Limb (tissue), 2 donors: ENCODE measurements around the gene RHBDD3.

Source experiments
- DNase-seq, 2 donors: peaks; one replicate each; pipeline ENCODE4 v3.0.0-alpha.2; 2016; ENCODE audit errors: extremely low spot score in 2 of 2

The RHBDD3 gene

DNA sequence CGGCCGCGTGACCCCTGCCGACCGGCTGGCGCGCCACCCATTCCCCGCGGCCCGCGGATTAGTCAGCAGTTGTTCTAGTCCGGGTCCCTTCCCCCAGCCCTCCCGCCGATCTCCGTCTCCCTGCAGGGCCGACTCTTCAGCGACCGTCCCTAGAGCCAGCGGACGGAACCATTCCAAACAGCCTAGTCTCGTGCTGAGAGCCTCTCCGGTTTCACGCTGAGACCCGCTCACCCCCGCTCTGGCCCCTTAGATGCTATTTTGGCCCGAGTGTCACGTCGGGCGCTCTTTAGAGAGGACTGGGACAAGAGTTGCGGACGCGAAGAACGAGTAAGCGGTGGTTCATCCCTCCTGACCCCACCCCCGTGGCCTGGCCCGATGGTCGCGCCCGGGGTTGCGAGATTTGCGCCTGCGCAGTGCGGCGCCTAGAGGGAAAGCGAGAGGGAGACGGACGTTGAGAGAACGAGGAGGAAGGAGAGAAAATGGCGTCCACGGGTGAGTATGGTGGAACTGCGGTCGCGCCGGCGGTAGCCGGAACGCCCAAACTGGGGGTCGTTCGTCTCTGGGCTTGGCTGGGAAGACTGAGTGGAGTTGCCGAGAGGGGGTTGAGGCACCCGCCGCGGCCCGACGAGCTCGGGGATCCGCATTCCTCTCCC is at the start of gene RHBDD3, which contains the start of gene EWSR1:
Gene RHBDD3 (minus strand): TSS at position 124 of the 653 bp plus-strand sequence. CDS start 2,355 bp downstream, outside the sequence.
Gene EWSR1 (plus strand): TSS at position 411 of the 653 bp plus-strand sequence. CDS start 69 bp downstream, at position 480.
- DNase-seq = peak; percentile 94 to 99

- no peak for DNase-seq
These were observed 48.5 kb upstream of the RHBDD3 start for GRCh38 chr22:29316141-29316828.

- peak in 1 of 2 donors; percentile 75 for DNase-seq
These were observed 47.7 kb upstream of the RHBDD3 start, which contains the start of gene RASL10A for GRCh38 chr22:29315286-29316140. Gene RASL10A (minus strand): TSS chr22:29315697. CDS start chr22:29315246, 451 bp downstream.

- DNase-seq = peak in 1 of 2 donors; percentile 52
These were observed 46.9 kb upstream of the RHBDD3 start for GRCh38 chr22:29314537-29315285.

DNA sequence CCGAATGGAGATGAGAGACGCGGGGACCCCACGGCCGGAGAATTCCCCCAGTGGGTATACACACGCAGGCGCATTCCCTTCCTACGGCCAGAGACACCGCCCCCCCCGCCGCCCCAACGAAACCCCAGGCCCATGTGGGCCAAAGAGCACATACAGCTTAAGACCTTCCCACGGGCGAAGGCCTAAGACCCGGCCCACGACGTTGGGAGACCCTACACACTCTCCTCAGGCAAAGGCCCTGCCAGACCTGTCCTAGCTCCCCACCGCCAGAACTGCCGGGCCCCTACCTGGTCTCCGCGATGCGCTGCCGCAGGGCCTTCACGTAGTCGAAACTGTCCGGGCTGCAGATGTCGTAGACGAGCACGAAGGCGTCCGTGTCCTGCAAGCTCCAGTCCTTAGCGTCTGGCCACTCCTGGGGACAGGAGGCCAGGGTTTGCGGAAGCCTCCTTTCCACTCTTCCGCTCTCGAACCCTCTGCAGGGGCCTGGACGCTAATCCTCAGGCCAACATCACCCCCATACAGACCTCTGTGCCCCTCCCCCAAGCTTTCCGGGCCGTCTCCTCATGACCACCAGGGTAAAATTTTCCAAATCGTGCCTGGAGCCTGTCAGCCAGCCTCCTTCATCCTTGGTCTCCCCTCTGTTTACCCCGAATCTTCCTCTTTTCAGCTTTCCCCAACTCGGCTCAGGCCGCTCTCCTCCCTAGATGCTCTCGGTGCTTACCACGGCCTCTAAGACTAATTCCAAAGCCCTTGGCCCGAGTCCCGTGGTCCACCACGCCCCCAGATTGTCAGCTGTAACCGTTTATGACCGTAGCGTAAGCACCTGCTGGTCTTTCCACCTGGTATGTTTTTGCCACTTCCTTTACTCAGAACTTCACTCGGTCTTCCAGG is 46.0 kb upstream of the RHBDD3 start:
- DNase-seq = peak in 1 of 2 donors; percentile 43

- peak; percentile 55 to 77 for DNase-seq
These were observed 45.4 kb upstream of the RHBDD3 start for GRCh38 chr22:29313126-29313575.

- peak in 1 of 2 donors; percentile 33 for DNase-seq
These were observed 44.7 kb upstream of the RHBDD3 start for GRCh38 chr22:29312218-29313125.

DNA sequence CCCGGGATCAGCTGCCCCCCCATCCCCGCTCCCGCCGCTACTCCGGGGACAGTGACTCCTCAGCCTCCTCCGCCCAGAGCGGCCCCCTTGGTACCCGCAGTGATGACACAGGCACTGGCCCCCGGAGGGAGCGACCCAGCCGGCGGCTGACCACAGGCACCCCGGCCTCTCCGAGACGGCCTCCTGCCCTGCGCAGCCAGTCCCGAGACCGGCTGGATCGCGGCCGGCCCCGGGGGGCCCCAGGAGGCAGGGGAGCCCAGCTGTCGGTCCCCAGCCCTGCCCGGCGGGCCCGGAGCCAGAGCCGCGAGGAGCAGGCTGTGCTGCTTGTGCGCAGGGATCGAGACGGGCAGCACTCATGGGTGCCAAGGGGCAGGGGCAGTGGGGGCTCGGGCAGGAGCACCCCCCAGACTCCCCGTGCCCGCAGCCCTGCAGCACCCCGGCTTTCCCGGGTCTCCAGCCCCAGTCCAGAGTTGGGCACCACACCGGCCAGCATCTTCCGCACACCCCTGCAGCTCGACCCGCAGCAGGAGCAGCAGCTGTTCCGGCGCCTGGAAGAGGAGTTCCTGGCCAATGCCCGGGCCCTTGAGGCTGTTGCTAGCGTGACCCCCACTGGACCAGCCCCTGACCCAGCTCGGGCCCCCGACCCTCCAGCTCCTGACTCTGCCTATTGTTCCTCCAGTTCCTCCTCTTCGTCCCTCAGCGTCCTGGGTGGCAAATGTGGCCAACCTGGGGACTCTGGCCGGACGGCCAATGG is 43.9 kb upstream of the RHBDD3 start:
- peak in 1 of 2 donors; percentile 42 for DNase-seq

GRCh38 chr22:29310863-29311339 is 43.1 kb upstream of the RHBDD3 start:
- peak; percentile 94 to 95 for DNase-seq

- no peak for DNase-seq
These were observed 42.5 kb upstream of the RHBDD3 start for GRCh38 chr22:29310065-29310862.

GRCh38 chr22:29309332-29310064 is 41.7 kb upstream of the RHBDD3 start:
- peak in 1 of 2 donors; percentile 43 for DNase-seq

- DNase-seq = peak in 1 of 2 donors; percentile 40
These were observed 41.0 kb upstream of the RHBDD3 start for GRCh38 chr22:29308791-29309262.

DNA sequence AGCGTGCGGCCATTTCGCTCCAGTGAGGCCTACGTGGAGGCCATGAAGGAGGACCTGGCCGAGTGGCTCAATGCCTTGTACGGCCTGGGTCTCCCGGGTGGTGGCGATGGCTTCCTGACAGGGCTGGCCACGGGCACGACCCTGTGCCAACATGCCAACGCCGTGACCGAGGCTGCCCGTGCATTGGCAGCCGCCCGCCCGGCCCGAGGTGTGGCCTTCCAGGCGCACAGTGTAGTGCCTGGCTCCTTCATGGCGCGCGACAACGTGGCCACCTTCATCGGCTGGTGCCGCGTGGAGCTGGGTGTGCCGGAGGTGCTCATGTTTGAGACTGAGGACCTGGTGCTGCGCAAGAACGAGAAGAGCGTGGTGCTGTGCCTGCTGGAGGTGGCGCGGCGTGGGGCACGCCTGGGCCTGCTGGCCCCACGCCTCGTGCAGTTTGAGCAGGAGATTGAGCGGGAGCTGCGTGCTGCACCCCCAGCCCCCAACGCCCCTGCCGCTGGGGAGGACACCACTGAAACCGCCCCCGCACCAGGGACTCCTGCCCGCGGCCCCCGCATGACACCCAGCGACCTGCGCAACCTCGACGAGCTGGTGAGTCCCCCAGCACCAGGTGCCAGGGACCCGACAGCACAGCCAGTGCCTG is 40.5 kb upstream of the RHBDD3 start:
- peak in 1 of 2 donors; percentile 42 for DNase-seq

DNA sequence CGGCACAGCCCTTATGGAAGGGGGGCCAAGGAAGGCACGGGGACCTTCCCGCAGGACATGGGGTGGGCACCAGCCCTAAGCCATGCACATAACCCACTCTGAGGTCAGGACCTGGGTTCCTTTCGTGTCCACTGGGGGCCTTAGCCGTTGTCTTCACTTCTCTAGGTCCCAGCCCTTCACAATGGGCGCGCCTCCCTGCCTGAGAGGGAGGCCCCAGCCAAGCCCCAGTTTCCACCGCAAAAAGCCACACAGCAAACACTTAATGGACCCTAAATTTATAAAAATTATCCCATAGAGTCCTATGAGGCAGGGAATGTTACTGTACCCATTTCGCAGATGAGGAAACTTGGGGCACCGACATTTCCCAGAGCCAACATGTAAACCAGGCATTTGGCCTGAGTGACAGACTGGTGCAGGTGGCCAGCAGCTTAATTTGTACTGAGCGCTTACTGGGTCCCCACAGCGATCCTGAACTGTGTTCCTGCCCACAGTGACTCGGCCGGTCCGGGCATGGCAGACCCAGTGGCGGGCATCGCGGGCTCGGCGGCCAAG is 39.9 kb upstream of the RHBDD3 start:
- peak in 1 of 2 donors; percentile 34 for DNase-seq
